Natural killer cell (primary cell): ENCODE results near the gene LPA. TPM values are rescaled to one million over a fixed set of nuclear protein-coding genes. Genes with fewer than 3 reads are reported as not detected.
"Not testable (repeated sequence)": the region's sequence is repeated elsewhere in the genome, so short reads cannot be mapped to it uniquely, and the experiment has no call there.

ENCODE experiments used
- ATAC-seq, 3 donors: fragments of 150-1000 bp in 2 of 3; fragments of 200-7000 bp in 1 of 3; cut with Tn5 transposase; 1 replicate in 1 of 3; 2 replicates in 2 of 3; pipeline ENCODE4 v1.10.0; 2021; ENCODE audit warnings: mild to moderate bottlenecking in 2 of 3, moderate library complexity in 2 of 3
- DNase-seq, 2 donors: peaks; one replicate each; pipeline versions ENCODE4 v3.0.0 to v3.0.0-alpha.2; 2013 to 2021; ENCODE audit warnings: mixed read lengths in 1 of 2
- H3K27ac ChIP-seq: one replicate; pipeline ENCODE4 v1.5.1; 2013; ENCODE audit warnings: mild to moderate bottlenecking, low read length
- H3K27me3 ChIP-seq: one replicate; pipeline ENCODE4 v1.6.1; 2013; ENCODE audit warnings: low read length; ENCODE audit not compliant: control insufficient read depth, insufficient read depth
- H3K36me3 ChIP-seq: one replicate; pipeline ENCODE4 v1.6.1; 2013; ENCODE audit warnings: low read length; ENCODE audit not compliant: control insufficient read depth, insufficient read depth
- H3K4me1 ChIP-seq: one replicate; pipeline ENCODE4 v1.6.1; 2013; ENCODE audit warnings: low read length; ENCODE audit not compliant: control insufficient read depth, insufficient read depth
- H3K4me3 ChIP-seq: one replicate; pipeline ENCODE4 v1.5.1; 2013; ENCODE audit warnings: low read length
- H3K9me3 ChIP-seq: one replicate; pipeline ENCODE4 v1.6.1; 2013; ENCODE audit warnings: low read length; ENCODE audit not compliant: control insufficient read depth, insufficient read depth
- H3K27ac Mint-ChIP-seq, 2 donors: one replicate each; pipeline ENCODE4 v1.8.0; 2022; ENCODE audit warnings: mild to moderate bottlenecking in 2 of 2, mixed read lengths in 2 of 2, moderate library complexity in 1 of 2
- H3K27me3 Mint-ChIP-seq, 2 donors: one replicate each; pipeline ENCODE4 v1.8.0; 2022; ENCODE audit warnings: low read depth in 2 of 2, mixed read lengths in 2 of 2
- H3K36me3 Mint-ChIP-seq: one replicate; pipeline ENCODE4 v1.8.0; 2022; ENCODE audit warnings: mixed read lengths
- H3K4me1 Mint-ChIP-seq, 2 donors: one replicate each; pipeline ENCODE4 v1.8.0; 2022; ENCODE audit warnings: mixed read lengths in 2 of 2
- H3K4me3 Mint-ChIP-seq: one replicate; pipeline ENCODE4 v1.8.0; 2022; ENCODE audit warnings: mild to moderate bottlenecking, moderate library complexity, mixed read lengths
- H3K9me3 Mint-ChIP-seq, 2 donors: one replicate each; pipeline ENCODE4 v1.8.0; 2022; ENCODE audit warnings: mixed read lengths in 2 of 2
- CTCF ChIP-seq: fragments of 200-600 bp; IDR thresholded peaks from one replicate; pipeline ENCODE4 v1.8.0; 2022; ENCODE audit warnings: antibody characterized with exemption
- WGBS: methylation state at CpG from one replicate; pipeline ENCODE4 v1.1.7; 2013; ENCODE audit warnings: missing lambda C conversion rate; ENCODE audit not compliant: insufficient coverage; 5-methylcytosine and 5-hydroxymethylcytosine counted together
- intact Hi-C: fragments of 100-400 bp; cut with micrococcal nuclease; formaldehyde crosslinking; loops from one replicate; pipeline ENCODE4 v1.14.2; 2022
- total RNA-seq, 4 donors: library from RNA; stranded (reverse); fragments of 120-200 nt in 1 of 4; gene quantifications; one replicate each; pipeline versions ENCODE4 v1.2.3 to v1.2.4, GENCODE V29; 2013 to 2022

LPA gene
- total RNA-seq, 3 donors from 2014 or later (not counting 1 experiment from before 2014, with no cell fraction given) = not detected

- Histone ChIP-seq H3K27ac (no peak overlapping the region), H3K4me3 (no peak overlapping the region), H3K4me1 (no peaks in the 10 kb centered on the region), H3K27me3 (no peaks in the 10 kb centered on the region), H3K9me3 (no peaks in the 10 kb centered on the region), H3K36me3 (no peaks in the 10 kb centered on the region)
- no peak overlapping the region for H3K27ac Mint-ChIP-seq
- no peaks in the 10 kb centered on the region for H3K36me3 Mint-ChIP-seq
- no peak for DNase-seq
- H3K9me3 Mint-ChIP-seq = peaks cover 0 to 2% of the 10 kb centered on the region in 2 donors
- H3K27me3 Mint-ChIP-seq = peaks cover 16 to 17% of the 10 kb centered on the region in 2 donors
- TF ChIP-seq CTCF = no peak
- no peak overlapping the region for H3K4me3 Mint-ChIP-seq
- no peaks in the 10 kb centered on the region for H3K4me1 Mint-ChIP-seq
- no peak for ATAC-seq
- intact Hi-C loops = no loop called here
Measured at GRCh38 chr6:160583794-160584193, 80.3 kb downstream of the LPA start.

- H3K36me3 Mint-ChIP-seq = no peaks in the 10 kb centered on the region
- no CpG with 5 or more reads among the region's 1 CpG for WGBS
- H3K27me3 ChIP-seq = no peaks in the 10 kb centered on the region
- H3K4me3 Mint-ChIP-seq = no peak overlapping the region
- no peak for TF ChIP-seq CTCF
- H3K27ac ChIP-seq = no peak overlapping the region
- no peaks in the 10 kb centered on the region for H3K4me1 ChIP-seq
- ATAC-seq = no peak
- no peaks in the 10 kb centered on the region for H3K4me1 Mint-ChIP-seq
- no peak overlapping the region for H3K27ac Mint-ChIP-seq
- H3K36me3 ChIP-seq = no peaks in the 10 kb centered on the region
- no peaks in the 10 kb centered on the region for H3K9me3 ChIP-seq
- peaks cover 10 to 12% of the 10 kb centered on the region in 2 donors for H3K27me3 Mint-ChIP-seq
- intact Hi-C loops = no loop called here
- peaks cover 0 to 2% of the 10 kb centered on the region in 2 donors for H3K9me3 Mint-ChIP-seq
- no peak for DNase-seq
- H3K4me3 ChIP-seq = no peak overlapping the region
Measured at GRCh38 chr6:160581406-160581805, 82.7 kb downstream of the LPA start.

- H3K27me3 ChIP-seq, H3K27ac Mint-ChIP-seq, H3K36me3 Mint-ChIP-seq, H3K4me1 Mint-ChIP-seq, H3K27ac ChIP-seq, H3K4me1 ChIP-seq, ATAC-seq, H3K9me3 ChIP-seq, H3K36me3 ChIP-seq, intact Hi-C loops, H3K9me3 Mint-ChIP-seq, DNase-seq, H3K4me3 Mint-ChIP-seq, H3K4me3 ChIP-seq: not testable (repeated sequence)
- peaks cover 7 to 16% of the 10 kb centered on the region in 2 donors for H3K27me3 Mint-ChIP-seq
- 71% methylated on average over 5 of the region's 5 CpGs for WGBS
Measured at GRCh38 chr6:160578515-160578914, 85.6 kb downstream of the LPA start.

- Histone ChIP-seq H3K36me3 (no peaks in the 10 kb centered on the region), H3K27ac (no peak overlapping the region), H3K27me3 (no peaks in the 10 kb centered on the region), H3K4me3 (no peak overlapping the region), H3K4me1 (no peaks in the 10 kb centered on the region), H3K9me3 (no peaks in the 10 kb centered on the region)
- DNase-seq (no peak), ATAC-seq (no peak)
- no peaks in the 10 kb centered on the region for H3K36me3 Mint-ChIP-seq
- TF ChIP-seq CTCF = no peak
- H3K27me3 Mint-ChIP-seq = peaks cover 11 to 16% of the 10 kb centered on the region in 2 donors
- no peak overlapping the region for H3K27ac Mint-ChIP-seq
- H3K4me3 Mint-ChIP-seq = no peak overlapping the region
- WGBS = 65% methylated on average over 4 of the region's 4 CpGs
- intact Hi-C loops = no loop called here
- H3K9me3 Mint-ChIP-seq = no peaks in the 10 kb centered on the region
- H3K4me1 Mint-ChIP-seq = no peaks in the 10 kb centered on the region
Measured at GRCh38 chr6:160573943-160574342, 90.1 kb downstream of the LPA start.

GRCh38 chr6:160571201-160571600, 92.9 kb downstream of the LPA start:
- H3K27me3 ChIP-seq, H3K4me1 ChIP-seq, H3K36me3 ChIP-seq, H3K4me3 Mint-ChIP-seq, H3K27ac ChIP-seq, DNase-seq, H3K27ac Mint-ChIP-seq, H3K4me3 ChIP-seq, H3K36me3 Mint-ChIP-seq, H3K9me3 Mint-ChIP-seq, ATAC-seq, intact Hi-C loops, H3K4me1 Mint-ChIP-seq, H3K9me3 ChIP-seq: not testable (repeated sequence)
- H3K27me3 Mint-ChIP-seq = peaks cover 20 to 22% of the 10 kb centered on the region in 2 donors
